ENCODE measurements around the gene MRPL14.

MRPL14 gene

GRCh38 chr6:44126320-44127149 lies 717 bp downstream of the MRPL14 start:
- peak in 1 of 2 donors; percentile 57 for DNase-seq (ENCODE audit: low read depth in 1 of 2, low spot score in 1 of 2)

GRCh38 chr6:44123544-44123943 lies 3.7 kb downstream of the MRPL14 start:
- no peak for DNase-seq (ENCODE audit: low read depth in 1 of 2, low spot score in 1 of 2)

- no peak for DNase-seq (ENCODE audit: low read depth in 1 of 2, low spot score in 1 of 2)
Observed at GRCh38 chr6:44122801-44123200, 4.5 kb downstream of the MRPL14 start.

GRCh38 chr6:44120692-44121443 lies 6.4 kb downstream of the MRPL14 start:
- DNase-seq (ENCODE audit: low read depth in 1 of 2, low spot score in 1 of 2): no peak

GRCh38 chr6:44119704-44120262 lies 7.5 kb downstream of the MRPL14 start:
- no peak for DNase-seq (ENCODE audit: low read depth in 1 of 2, low spot score in 1 of 2)

- no peak for DNase-seq (ENCODE audit: low read depth in 1 of 2, low spot score in 1 of 2)
Observed at GRCh38 chr6:44117397-44118128, 9.7 kb downstream of the MRPL14 start.

GRCh38 chr6:44116641-44117382 lies 10.4 kb downstream of the MRPL14 start:
- no peak for DNase-seq (ENCODE audit: low read depth in 1 of 2, low spot score in 1 of 2)

GRCh38 chr6:44115866-44116265 lies 11.4 kb downstream of the MRPL14 start:
- DNase-seq (ENCODE audit: low read depth in 1 of 2, low spot score in 1 of 2): no peak

GRCh38 chr6:44113414-44113813 lies 13.8 kb downstream of the MRPL14 start:
- DNase-seq (ENCODE audit: low read depth in 1 of 2, low spot score in 1 of 2): no peak

GRCh38 chr6:44111434-44112417 lies 15.5 kb downstream of the MRPL14 start:
- no peak for DNase-seq (ENCODE audit: low read depth in 1 of 2, low spot score in 1 of 2)

GRCh38 chr6:44110966-44111365 lies 16.3 kb downstream of the MRPL14 start:
- DNase-seq (ENCODE audit: low read depth in 1 of 2, low spot score in 1 of 2): no peak

- no peak for DNase-seq (ENCODE audit: low read depth in 1 of 2, low spot score in 1 of 2)
Observed at GRCh38 chr6:44110005-44110676, 17.1 kb downstream of the MRPL14 start.

GRCh38 chr6:44109212-44109611 lies 18.0 kb downstream of the MRPL14 start:
- no peak for DNase-seq (ENCODE audit: low read depth in 1 of 2, low spot score in 1 of 2)

- DNase-seq (ENCODE audit: low read depth in 1 of 2, low spot score in 1 of 2): no peak
Observed at GRCh38 chr6:44108471-44108870, 18.8 kb downstream of the MRPL14 start.

- DNase-seq (ENCODE audit: low read depth in 1 of 2, low spot score in 1 of 2): no peak
Observed at GRCh38 chr6:44107017-44107416, 20.2 kb downstream of the MRPL14 start.

- DNase-seq (ENCODE audit: low read depth in 1 of 2, low spot score in 1 of 2): no peak
Observed at GRCh38 chr6:44105993-44106740, 21.1 kb downstream of the MRPL14 start.

GRCh38 chr6:44105146-44105545 lies 22.1 kb downstream of the MRPL14 start:
- DNase-seq (ENCODE audit: low read depth in 1 of 2, low spot score in 1 of 2): no peak

- DNase-seq (ENCODE audit: low read depth in 1 of 2, low spot score in 1 of 2): no peak
Observed at GRCh38 chr6:44104481-44105021, 22.7 kb downstream of the MRPL14 start.
